ENCODE measurements around the gene GCC2.
"Not testable (repeated sequence)": the region's sequence is repeated elsewhere in the genome, so short reads cannot be mapped to it uniquely, and the experiment has no call there.

GCC2 gene

DNA sequence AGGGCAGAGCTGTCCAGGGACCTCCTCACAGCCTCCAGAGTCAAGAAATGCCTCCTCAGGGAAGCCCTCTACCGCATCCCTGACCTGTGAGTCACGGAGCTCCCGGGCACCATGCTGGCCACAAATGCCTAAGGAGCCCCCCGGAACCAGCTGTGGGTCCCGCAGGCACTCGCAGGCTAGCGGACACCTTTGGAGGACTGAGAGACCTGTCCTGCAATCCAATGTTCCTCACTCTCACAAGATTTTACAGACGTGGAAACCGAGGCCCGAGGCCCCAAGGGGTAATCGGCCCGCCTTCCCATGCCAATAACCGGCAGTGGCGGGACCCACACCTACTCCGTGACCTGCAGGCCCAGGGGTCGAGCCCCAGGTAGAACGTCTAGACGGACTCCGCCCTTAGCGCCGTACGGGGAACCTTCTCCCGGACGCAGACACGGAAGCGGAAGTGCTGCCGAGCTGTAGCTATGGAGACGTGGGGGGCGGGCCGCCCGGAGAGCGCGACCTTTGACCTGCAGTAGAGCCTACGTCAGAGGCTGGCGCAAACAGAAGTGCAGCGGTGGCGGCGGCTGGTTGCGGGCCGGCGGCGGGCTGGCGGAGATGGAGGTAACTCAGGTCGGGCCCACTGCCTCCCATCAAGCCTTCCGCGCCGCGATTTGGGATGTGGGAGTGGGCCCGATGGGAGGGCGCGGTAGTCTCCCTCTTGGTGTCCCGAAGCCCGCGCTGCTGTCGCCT, at the start of gene GCC2:
TSS of gene GCC2 (plus strand) at position 529 of the 732 bp plus-strand sequence. CDS start at position 598, 69 bp downstream.
- FAIRE-seq = peak; percentile 65

GRCh38 chr2:108399479-108399878, 49.5 kb upstream of the GCC2 start:
- DNase-seq (ENCODE audit: low spot score) (no peak), FAIRE-seq (no peak)

More for the DNA sequence above, at the start of gene GCC2:
- peak; percentile 98 for DNase-seq (ENCODE audit: low spot score)

DNA sequence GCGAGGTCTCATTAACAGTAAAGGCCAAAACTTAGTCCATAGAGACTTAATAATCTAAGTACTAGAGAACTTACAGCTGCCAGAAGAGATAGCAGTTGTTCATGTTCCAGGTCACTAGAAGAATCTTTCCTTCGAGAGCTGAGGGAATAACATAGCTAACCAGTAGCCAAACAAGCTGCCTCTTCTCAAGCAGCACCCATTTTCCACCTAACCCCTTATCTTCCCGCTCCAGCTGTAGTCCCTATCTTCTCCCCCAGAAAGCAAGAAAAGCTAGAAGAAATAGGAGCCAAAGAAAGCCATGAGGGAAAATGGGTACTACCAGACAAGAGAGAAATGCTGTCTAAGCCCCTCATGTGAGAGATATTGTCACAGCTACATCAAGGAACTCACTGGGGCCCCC, 47.2 kb upstream of the GCC2 start:
- FAIRE-seq (no peak), DNase-seq (ENCODE audit: low spot score) (no peak)

DNA sequence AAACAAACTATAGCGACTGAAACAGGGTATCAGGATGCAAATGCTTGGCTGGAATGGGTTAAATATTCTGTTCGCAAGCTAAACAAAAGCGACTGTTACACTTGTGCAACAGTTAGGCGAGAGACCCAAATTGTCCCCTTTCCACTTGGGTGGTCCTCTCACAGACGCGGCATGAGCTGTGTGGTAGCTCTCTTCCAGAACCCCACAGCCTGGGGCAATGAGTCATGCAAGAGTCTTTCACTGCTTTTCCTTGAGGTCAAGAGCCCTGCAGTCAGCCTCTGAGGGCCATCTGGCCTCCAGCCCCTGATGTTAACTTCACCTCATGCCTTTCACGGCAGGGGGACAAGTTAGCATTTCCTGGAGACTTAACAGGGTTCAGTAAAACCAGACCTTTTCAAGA, 45.5 kb upstream of the GCC2 start:
- FAIRE-seq (no peak), DNase-seq (ENCODE audit: low spot score) (peak; percentile 68)

DNA sequence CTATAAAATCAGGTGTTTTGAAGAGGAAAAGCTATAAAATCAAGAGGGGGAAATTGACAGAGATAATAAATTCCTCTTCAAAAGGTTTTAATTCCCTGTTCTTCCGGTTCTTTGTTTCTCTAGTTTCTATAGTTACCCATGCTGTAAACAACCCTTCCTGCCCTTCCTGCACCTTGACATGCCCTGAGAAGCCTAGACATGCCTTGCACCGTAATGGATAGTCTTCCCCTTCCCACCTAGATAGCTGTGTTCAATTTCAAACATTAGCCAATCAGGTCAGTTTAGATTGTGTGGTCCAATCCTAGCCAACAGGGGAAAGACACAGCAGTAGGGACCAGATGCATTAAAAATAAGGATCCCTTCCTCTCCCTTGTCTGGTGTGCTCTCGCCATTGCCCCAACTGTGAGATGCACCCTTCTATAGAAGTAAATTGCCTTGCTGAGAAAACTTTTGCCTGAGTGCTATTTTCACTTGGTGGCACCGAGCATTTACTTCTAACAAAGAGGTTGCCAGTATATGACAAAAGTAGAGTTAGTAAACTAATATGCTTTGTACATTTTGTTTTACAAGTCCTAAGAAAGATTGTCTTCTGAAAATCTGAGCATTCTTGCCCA, 44.1 kb upstream of the GCC2 start:
- no peak for FAIRE-seq
- no peak for DNase-seq (ENCODE audit: low spot score)

DNA sequence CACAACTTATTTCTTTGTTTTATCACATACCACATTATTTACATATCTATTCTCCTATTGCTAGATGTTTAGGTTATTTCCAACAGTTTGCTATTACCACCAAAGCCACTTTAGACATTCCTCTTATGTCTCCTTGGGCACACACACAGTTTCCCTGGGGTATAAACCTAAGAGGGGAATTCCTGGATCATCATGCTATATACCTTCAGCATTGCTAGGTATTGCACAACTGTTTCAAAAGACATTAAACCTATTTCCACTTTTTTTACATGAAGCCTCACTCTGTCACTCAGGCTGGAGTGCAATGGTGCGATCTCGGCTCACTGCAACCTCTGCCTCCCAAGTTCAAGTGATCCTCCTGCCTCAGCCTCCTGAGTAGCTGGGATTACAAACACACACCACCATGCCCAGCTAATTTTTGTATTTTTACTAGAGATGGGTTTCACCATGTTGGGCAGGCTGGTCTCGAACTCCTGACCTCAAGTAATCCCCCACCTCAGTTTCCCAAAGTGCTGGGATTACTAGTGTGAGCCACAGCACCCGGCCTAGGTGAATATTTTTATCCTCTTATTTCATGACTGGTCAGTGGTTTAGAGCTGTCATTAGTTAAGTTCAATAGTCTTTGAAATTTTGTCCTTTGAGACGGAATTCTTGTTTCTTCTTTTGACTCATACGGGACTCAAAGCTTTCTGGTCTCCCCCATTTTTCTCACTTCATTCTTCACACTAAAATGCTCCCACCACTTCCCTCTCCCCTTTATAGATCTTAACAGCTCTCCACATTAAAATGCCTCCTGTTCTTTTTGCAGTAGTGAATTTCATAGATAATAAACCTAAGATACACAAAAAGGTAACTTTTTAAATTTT, 40.9 kb upstream of the GCC2 start:
- DNase-seq (ENCODE audit: low spot score) = no peak
- no peak for FAIRE-seq

- FAIRE-seq (no peak), DNase-seq (ENCODE audit: low spot score) (no peak)
These were observed 39.2 kb upstream of the GCC2 start for GRCh38 chr2:108409768-108410167.

- DNase-seq (ENCODE audit: low spot score) = peak; percentile 93
- peak; percentile 44 for FAIRE-seq
These were observed 35.9 kb upstream of the GCC2 start for GRCh38 chr2:108412995-108413710.

- no peak for DNase-seq (ENCODE audit: low spot score)
- FAIRE-seq = no peak
These were observed 35.3 kb upstream of the GCC2 start for GRCh38 chr2:108413711-108414095.

DNA sequence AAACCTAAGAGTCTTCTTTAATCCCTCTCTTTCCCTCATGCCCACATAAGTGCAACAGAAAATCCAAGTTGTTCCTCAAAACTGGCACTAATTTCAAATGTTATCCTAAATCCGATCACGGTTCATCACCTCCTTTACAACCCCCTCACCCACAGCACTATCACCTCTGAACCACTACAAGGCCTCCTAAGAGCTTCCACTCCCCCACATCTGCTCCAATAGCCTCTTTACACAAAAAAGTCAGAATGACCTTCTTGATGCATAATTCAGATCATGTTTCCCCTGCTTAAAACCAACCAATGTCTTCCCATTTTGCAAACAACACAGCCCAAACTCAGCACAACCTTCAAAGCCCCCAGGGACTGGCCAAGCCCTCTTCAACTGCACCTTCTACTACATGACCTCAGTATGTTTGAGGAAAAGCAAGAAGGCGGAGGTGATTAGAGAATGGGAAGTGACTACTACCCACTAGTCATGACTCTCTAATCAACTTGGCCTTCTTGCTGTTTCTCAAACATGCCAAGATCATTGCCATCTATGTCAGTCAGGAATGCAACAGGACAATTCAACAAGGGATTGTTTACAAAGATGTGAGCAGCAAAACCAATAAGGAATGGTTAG, 34.6 kb upstream of the GCC2 start:
- FAIRE-seq = peak; percentile 5

GRCh38 chr2:108414945-108415344, 34.1 kb upstream of the GCC2 start:
- no peak for FAIRE-seq

More for the DNA sequence above, 34.6 kb upstream of the GCC2 start:
- no peak for DNase-seq (ENCODE audit: low spot score)

DNA sequence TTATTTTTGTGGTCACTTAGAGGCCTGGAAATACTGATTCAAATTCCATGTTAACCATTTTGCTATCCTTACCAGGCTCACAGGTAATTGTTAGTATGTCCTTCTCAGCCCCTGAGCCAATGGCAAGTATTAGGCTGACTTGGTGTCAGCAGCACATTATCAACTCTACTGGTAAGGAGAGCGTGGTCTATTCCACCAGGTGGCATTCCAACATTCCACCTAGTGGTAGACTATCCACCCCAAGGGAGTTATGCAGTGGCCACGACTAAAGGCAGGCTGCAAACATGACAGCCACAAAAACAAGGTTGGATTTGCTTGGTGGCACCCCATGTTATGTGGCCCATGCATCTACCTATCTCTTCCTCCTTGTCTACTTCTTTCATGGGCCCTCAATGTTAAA, 31.8 kb upstream of the GCC2 start:
- DNase-seq (ENCODE audit: low spot score) (no peak), FAIRE-seq (peak; percentile 84)

More at GRCh38 chr2:108414945-108415344, 34.1 kb upstream of the GCC2 start:
- DNase-seq (ENCODE audit: low spot score) = no peak

DNA sequence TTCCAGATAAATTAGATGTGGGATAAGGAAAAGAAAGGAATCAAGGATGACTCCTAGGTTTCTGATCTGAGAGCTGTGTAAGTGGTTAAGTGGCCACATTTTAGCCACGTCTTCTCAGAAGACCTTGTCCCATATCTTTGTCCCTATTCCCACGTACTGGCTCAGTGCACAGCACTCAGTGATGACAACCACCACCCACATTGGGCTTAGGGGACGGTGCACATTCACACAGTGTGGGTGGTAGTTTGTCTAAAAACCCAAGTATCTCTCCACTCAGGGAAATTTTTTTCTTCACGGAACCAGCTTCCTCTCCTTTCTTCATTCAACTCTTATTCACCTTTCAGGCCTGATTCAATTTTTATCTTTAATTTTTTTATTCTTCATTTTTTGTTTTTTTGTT, 30.6 kb upstream of the GCC2 start:
- DNase-seq (ENCODE audit: low spot score) (no peak), FAIRE-seq (peak; percentile 59)

- no peak for DNase-seq (ENCODE audit: low spot score)
These were observed 25.9 kb upstream of the GCC2 start for GRCh38 chr2:108423067-108423466.

GRCh38 chr2:108423502-108424251, 25.3 kb upstream of the GCC2 start:
- FAIRE-seq (no peak), DNase-seq (ENCODE audit: low spot score) (no peak)

More at GRCh38 chr2:108423067-108423466, 25.9 kb upstream of the GCC2 start:
- no peak for FAIRE-seq

DNA sequence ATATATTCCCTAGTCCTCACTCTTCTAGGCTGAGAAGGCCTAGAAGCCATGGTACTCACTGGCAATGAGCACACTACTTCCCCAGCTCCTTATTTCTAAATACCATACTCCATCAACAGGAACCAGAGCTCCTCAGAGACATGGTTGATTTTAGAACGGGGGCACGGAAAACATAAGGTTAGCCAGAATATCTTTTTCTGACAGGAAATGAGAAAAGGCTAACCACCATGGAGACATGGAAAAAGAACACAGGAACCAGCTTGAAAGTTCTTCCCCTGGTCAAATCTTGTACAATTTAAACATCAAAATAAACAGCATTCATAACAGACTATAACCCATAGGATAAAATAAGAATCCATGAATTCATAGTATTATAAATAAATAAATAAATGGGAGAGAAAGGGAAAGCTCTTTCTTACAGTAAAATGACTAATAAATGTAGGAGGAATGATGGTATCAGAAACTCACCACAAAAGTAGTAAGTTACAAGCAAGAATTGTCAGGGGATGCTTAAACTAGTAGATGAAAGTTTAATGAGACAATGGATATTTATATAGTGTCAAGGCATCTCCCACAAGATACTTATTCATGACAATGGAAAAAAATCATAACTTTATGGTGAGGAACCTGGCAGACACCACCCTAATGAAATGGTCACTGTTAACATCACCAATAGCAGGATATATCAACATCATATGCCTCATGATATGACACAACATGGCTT, 20.6 kb upstream of the GCC2 start:
- DNase-seq (ENCODE audit: low spot score) = no peak

GRCh38 chr2:108435578-108435977, 13.4 kb upstream of the GCC2 start:
- DNase-seq (ENCODE audit: low spot score); FAIRE-seq: not testable (repeated sequence)

More for the DNA sequence above, 20.6 kb upstream of the GCC2 start:
- no peak for FAIRE-seq

DNA sequence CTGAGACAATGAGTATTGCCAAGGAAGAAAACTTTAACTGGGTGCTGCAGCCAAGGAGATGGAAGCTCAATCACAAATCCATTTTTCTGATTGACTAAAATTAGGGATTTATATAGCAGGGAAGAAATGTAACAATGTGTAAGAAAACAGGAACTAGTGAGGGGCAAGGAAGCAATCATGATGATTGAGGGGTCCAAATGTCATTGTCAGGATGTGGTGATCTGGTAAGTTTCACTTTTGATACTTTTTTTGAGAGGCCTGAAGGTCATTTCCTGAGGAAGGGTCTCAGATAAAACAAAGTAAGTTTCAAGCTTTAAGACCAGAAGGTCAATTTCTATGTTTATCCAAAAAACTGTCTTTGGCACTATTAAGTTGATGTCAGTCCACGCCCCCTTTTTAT, 12.0 kb upstream of the GCC2 start:
- FAIRE-seq (no peak), DNase-seq (ENCODE audit: low spot score) (no peak)

GRCh38 chr2:108441712-108442111, 7.3 kb upstream of the GCC2 start:
- DNase-seq (ENCODE audit: low spot score) (no peak), FAIRE-seq (no peak)

Data from urothelium cell line (cell line).